Tibial artery (tissue), 4 donors: Measurements from ENCODE around the gene GALNS.

Source experiments
- DNase-seq, 2 donors: peaks; one replicate each; pipeline ENCODE4 v3.0.0-alpha.2; 2019
- H3K27ac ChIP-seq, 2 donors: fragments of 200-600 bp; sonication (generic) in 1 of 2; 1 replicate in 1 of 2; 2 replicates in 1 of 2; pipeline ENCODE4 v1.5.1; 2018 to 2019; ENCODE audit warnings: mild to moderate bottlenecking in 1 of 2
- H3K27me3 ChIP-seq, 2 donors: fragments of 200-600 bp; sonication (generic) in 1 of 2; one replicate each; pipeline versions ENCODE4 v1.5.1 to v1.6.0; 2016 to 2019
- H3K36me3 ChIP-seq, 3 donors: fragments of 200-600 bp; sonication (generic) in 2 of 3; one replicate each; pipeline ENCODE4 v1.5.1; 2016 to 2019; ENCODE audit warnings: mild to moderate bottlenecking in 2 of 3
- H3K4me1 ChIP-seq, 4 donors: fragments of 200-600 bp; sonication (generic) in 2 of 4; 1 replicate in 3 of 4; 2 replicates in 1 of 4; pipeline ENCODE4 v1.5.1; 2016 to 2019
- H3K4me3 ChIP-seq, 2 donors: fragments of 200-600 bp; sonication (generic) in 1 of 2; 1 replicate in 1 of 2; 2 replicates in 1 of 2; pipeline ENCODE4 v1.5.1; 2018 to 2019; ENCODE audit warnings: mild to moderate bottlenecking in 2 of 2
- H3K9me3 ChIP-seq, 3 donors: fragments of 200-600 bp; sonication (generic) in 1 of 3; one replicate each; pipeline ENCODE4 v1.5.1; 2016 to 2019
- intact Hi-C: fragments of 100-400 bp; cut with DNase I; formaldehyde crosslinking; loops from one replicate; pipeline ENCODE4 v1.15.0; 2023; ENCODE audit warnings: low total_unique reads
- TF ChIP-seq, protein P1 (sequence below), 2 experiments: fragments of 200-600 bp in 1 of 2; fragments of 450-650 bp in 1 of 2; IDR thresholded peaks; one replicate each; pipeline ENCODE4 v1.5.1; 2017 to 2019; ENCODE audit warnings: antibody characterized with exemption in 2 of 2, mild to moderate bottlenecking in 1 of 2, moderate library complexity in 1 of 2

GALNS gene

DNA sequence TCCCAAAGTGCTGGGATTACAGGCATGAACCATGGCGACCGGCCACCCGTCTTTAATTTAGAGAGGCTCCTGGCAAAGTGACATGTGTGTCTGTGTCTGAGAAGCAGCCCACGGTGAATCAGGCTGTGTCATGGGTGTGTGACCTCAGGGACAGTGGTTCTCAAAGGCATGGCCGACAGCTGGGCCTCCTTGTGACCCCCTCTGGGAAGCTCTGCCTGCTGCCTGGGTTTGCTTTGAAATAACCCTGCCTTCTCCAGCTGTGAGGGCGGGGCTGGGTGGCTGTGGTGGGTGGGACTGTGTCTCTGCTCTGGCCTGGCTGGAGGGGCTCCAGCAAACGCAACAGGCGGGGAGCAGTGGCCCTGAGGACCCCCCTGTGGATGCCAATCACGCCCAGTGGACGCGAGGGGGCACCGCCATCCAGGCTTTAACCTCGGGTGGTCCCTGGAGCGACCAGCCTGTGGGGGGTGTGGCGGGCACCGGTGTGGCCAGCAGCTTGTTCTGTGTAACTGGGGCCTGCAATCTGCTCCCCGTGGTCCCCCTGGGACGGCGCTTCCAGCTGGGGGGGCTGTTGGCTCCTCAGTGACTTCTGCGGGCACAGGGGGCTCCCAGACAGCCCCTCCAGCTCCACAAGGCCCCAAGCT, 36.2 kb downstream of the GALNS start:
- Histone ChIP-seq H3K36me3 (peaks cover 13 to 50% (median 26%) of the 10 kb centered on the region in 3 donors), H3K27ac (no peak overlapping the region), H3K27me3 (no peaks in the 10 kb centered on the region), H3K4me3 (no peak overlapping the region), H3K9me3 (no peaks in the 10 kb centered on the region), H3K4me1 (no peaks in the 10 kb centered on the region)
- TF ChIP-seq, protein P1, sequence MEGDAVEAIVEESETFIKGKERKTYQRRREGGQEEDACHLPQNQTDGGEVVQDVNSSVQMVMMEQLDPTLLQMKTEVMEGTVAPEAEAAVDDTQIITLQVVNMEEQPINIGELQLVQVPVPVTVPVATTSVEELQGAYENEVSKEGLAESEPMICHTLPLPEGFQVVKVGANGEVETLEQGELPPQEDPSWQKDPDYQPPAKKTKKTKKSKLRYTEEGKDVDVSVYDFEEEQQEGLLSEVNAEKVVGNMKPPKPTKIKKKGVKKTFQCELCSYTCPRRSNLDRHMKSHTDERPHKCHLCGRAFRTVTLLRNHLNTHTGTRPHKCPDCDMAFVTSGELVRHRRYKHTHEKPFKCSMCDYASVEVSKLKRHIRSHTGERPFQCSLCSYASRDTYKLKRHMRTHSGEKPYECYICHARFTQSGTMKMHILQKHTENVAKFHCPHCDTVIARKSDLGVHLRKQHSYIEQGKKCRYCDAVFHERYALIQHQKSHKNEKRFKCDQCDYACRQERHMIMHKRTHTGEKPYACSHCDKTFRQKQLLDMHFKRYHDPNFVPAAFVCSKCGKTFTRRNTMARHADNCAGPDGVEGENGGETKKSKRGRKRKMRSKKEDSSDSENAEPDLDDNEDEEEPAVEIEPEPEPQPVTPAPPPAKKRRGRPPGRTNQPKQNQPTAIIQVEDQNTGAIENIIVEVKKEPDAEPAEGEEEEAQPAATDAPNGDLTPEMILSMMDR (IDR thresholded peaks at IDR 0.05), result no peak
- intact Hi-C loops, result no loop called here
- no peak for DNase-seq

DNA sequence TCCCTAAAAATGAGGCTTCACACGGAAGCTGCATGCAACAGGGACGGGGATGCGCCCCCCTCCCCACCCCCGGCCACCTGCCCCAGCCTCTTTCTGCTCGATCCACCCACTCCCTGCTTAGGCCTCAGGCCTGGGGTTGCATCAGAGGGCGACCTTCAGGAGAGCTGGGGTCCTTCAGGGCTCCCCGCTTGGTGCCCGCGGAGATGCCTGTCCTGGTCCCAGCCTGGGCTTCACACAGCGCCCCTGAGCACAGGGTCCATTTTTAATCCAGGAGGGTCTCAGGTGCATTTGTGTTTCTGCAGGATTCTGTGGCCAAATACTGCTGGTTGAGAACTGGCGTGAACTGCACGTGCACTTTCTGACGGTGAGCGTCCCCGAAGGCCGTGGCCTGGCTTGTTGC, 37.6 kb downstream of the GALNS start:
- no peak for DNase-seq
- Histone ChIP-seq H3K9me3 (no peaks in the 10 kb centered on the region), H3K36me3 (peaks cover 13 to 37% (median 26%) of the 10 kb centered on the region in 3 donors), H3K4me3 (no peak overlapping the region), H3K4me1 (no peaks in the 10 kb centered on the region), H3K27ac (no peak overlapping the region), H3K27me3 (no peaks in the 10 kb centered on the region)
- TF ChIP-seq, protein P1 (IDR thresholded peaks at IDR 0.05), result no peak
- intact Hi-C loops, result loop anchor here (10.0 kb wide), 1 partner anchor 244 kb away; the partner anchor contains the start of gene ZC3H18

DNA sequence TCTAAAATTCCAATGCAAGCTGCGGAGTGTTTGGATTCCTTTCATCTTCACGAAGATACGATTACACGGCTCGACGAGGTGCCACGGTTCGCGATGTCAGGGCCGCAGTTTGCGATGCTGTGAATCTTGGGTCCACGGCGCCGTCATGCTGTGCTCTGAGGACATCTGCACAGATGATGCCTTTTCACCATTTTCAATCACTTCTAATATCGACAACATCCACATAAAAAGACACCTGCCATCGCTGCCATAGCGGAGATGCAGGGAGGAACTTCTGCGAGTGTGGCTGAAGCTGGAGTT, 38.2 kb downstream of the GALNS start:
- Histone ChIP-seq H3K27ac (no peak overlapping the region), H3K4me3 (no peak overlapping the region), H3K27me3 (no peaks in the 10 kb centered on the region), H3K36me3 (peaks cover 13 to 31% (median 26%) of the 10 kb centered on the region in 3 donors), H3K4me1 (peaks cover 0 to under 1% (median 0%) of the 10 kb centered on the region in 4 donors), H3K9me3 (no peaks in the 10 kb centered on the region)
- TF ChIP-seq, protein P1 (IDR thresholded peaks at IDR 0.05), result no peak
- intact Hi-C loops, result loop anchor here (10.0 kb wide), 1 partner anchor 244 kb away; the partner anchor contains the start of gene ZC3H18
- no peak for DNase-seq

DNA sequence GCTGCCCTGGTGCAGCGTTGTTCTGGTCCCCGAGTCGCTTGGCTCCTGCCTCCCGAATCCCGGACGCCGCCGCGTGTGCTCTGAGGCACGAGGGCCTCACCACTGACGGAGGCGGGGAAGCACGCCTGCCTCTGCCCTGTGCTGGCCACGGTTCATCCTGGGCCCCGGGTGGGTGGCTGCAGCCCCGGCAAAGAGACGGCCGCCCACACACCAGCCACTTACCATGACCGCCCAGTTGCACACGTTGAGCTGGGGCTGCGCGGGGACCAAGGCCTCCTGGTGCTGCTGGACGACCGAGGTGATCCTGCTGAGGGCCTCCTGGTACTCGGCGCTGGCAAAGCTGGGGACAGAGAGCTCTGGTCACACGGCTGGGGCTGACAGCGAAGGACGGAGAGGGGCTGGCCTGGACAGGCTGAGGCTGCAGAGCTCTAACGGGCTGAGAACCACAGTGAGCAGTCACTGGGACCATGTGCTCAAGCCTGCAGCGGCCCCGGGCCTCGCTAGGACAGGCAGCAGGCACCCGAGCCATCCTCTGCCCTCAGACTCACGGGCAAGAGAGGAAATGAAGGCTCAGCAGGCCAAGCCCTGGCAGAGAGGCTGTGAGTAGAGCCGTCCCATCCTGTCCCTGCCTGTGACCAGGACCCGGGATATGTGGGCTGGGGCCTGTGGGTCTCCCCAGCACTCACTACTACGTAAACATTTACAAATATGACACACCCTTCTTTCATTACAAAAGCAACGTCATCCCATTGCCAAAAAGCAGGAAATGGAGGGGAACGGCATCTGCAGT, 38.8 kb downstream of the GALNS start:
- Histone ChIP-seq H3K4me1 (peaks cover 0 to 6% (median 4%) of the 10 kb centered on the region in 4 donors), H3K27me3 (no peaks in the 10 kb centered on the region), H3K27ac (no peak overlapping the region), H3K4me3 (no peak overlapping the region), H3K9me3 (no peaks in the 10 kb centered on the region), H3K36me3 (peaks cover 13 to 28% (median 25%) of the 10 kb centered on the region in 3 donors)
- intact Hi-C loops, result loop anchor here (10.0 kb wide), 1 partner anchor 243 kb away; the partner anchor contains the start of gene ZC3H18
- no peak for DNase-seq
- TF ChIP-seq, protein P1 (IDR thresholded peaks at IDR 0.05), result no peak

DNA sequence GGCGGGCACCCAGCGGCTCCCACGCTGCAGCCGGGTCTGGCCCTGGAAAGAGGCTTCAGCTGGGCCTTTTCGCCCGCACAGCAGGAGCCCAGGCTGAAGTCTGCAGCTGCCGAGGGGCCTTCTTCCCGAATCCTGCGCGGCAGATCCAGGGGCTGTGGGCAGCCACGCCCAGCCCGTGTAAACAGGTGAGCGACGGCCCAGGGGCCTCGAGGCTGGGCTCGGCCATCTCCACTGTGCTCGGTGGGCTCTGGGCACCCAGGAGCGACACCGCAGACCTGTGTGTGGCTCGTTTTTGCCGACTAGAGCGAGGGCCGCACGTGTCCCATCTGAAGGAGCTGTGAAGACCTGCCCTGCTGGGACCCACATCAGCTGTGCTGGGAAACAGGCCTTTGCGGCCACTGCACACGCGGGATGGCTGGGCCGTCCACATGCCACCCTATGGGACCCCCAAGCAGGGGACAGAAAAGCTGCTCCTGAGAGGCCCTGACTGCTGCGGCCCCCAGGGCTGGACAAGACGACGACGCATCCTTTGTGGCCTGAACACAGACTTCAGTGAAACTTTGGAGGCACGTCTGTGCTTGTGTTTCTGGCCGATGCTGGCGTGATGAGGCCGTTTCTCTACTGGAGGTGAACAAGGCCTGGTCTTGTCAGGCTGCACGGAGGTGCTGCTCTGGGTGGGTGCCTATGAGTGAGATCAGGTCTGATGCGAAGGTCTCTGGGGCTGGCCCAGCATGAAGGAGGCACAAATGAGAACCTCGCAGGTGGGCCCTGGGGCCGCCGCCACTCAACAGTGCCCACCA, 39.8 kb downstream of the GALNS start:
- H3K36me3 ChIP-seq, result peaks cover 3 to 17% (median 14%) of the 10 kb centered on the region in 3 donors

More for the DNA sequence above, 39.8 kb downstream of the GALNS start:
- DNase-seq, result no peak
- Histone ChIP-seq H3K9me3 (no peaks in the 10 kb centered on the region), H3K27ac (no peak overlapping the region), H3K4me1 (peaks cover 0 to 13% (median 10%) of the 10 kb centered on the region in 4 donors), H3K27me3 (no peaks in the 10 kb centered on the region), H3K4me3 (no peak overlapping the region)
- intact Hi-C loops, result loop anchor here (10.0 kb wide), 1 partner anchor 242 kb away; the partner anchor contains the start of gene ZC3H18
- TF ChIP-seq, protein P1 (IDR thresholded peaks at IDR 0.05), result no peak
